NCI-H510A (cell line): ENCODE results near the gene TAS1R3.

Experiments used
- DNase-seq: peaks from one replicate; lab custom pipeline; 2025; lab: John Stamatoyannopoulos, UW

The TAS1R3 gene

GRCh38 chr1:1295154-1295923, 35.7 kb upstream of the TAS1R3 start:
- DNase-seq, result no peak

DNA sequence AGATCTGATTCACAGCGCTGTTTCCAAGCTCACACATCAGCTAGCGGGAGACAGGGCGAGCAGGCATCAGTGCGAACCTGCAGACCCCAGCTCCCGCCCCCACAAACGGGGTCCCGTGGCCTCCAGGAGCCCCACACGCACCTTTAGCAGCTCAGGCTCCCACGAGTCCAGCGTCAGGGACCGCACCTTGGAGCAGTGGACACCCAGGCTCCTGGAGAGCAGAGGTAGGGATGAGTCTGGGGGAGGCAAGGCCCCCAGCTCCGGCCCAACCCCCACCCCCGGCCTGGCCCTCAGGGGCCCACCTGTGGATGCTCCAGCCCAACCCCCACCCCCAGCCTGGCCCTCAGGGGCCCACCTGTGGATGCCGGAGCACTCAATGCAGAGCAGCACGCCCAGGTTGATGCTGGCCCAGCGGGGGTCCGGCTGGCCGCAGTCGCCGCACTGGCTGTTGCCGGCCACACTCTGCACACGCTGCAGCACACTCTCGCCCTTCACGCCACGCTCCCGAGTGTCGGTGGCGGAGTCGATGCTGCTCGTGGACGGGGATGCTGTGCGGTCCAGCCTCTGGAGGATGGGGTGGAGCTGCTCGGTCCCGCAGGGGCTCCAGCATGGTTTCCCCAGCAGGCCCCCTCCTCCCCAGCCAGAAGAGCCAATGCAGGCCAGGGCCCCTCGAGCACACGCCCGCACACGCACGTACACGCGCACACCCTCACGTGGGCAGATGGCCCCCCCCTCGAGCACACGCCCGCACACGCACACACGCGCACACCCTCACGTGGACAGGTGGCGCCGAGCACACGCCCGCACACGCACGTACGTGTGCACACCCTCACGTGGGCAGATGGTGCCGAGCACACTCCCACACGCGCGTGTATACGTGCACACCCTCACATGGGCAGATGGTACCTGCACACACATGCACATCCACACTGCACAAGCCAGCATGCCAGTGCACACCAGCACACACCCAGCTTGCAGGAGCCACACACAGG, 34.7 kb upstream of the TAS1R3 start:
- DNase-seq, result no peak

- no peak for DNase-seq
These were observed 33.2 kb upstream of the TAS1R3 start for GRCh38 chr1:1297802-1298424.

DNA sequence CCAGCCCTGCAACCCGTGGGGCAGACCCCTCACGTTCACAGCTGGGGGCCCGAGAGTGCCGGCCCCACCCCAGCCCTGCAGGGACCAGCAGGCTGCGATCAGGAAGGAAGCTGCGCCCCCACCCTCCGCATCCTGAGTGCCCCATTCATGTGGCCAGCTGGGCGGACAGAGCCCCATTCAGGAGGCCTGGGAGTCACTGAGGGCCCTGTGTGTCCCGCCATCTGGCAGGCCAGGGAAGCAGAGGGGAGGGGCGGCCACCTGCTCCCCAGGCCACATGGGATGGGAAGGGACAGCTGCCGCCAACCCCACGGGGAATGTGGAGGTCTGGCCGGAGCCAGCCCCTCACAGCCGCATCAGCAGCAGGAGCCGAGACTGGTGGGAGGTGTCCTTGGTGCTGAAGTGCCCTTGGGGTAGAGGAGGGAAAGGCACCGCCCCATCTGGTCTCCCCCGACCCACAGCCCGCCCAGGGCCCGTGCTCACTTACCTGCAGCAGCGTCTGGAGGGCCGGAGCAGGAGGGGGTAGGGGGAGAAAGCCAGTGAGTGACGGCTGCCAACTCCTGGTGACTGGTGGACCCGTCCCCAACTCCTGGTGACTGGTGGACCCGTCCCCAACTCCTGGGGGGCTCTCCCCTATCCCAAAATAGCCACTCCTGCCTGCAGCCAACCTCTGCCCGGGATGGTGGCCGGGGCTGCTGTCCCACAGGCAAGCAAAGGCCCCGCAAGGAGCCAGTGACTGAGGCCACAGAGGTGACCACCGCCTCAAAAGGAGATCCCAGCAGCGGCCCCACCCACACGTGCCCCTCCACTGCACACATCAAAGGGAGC, 32.0 kb upstream of the TAS1R3 start:
- no peak for DNase-seq

- peak; percentile 54 for DNase-seq
These were observed 31.3 kb upstream of the TAS1R3 start for GRCh38 chr1:1299686-1300351.

DNA sequence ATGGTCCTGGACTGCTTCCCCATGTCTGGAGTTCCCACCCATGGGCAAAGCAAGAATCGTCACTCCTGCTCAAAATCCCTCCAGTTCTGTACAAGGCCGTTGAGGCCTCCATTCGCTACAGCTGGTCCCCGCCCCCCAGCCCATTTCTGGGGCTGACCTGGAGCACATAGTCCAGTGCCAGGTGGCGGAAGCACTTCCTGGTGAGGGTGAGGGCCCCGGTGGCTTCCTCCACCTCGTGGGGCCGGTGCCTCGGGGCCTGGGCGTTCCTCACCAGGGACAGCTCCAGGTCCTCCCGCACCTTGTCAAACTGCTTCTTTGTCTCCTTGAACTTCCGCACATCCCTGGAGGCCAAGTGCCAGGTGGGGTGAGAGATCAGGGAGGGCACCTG, 30.7 kb upstream of the TAS1R3 start:
- DNase-seq, result no peak

- no peak for DNase-seq
These were observed 29.1 kb upstream of the TAS1R3 start for GRCh38 chr1:1302006-1302430.

DNA sequence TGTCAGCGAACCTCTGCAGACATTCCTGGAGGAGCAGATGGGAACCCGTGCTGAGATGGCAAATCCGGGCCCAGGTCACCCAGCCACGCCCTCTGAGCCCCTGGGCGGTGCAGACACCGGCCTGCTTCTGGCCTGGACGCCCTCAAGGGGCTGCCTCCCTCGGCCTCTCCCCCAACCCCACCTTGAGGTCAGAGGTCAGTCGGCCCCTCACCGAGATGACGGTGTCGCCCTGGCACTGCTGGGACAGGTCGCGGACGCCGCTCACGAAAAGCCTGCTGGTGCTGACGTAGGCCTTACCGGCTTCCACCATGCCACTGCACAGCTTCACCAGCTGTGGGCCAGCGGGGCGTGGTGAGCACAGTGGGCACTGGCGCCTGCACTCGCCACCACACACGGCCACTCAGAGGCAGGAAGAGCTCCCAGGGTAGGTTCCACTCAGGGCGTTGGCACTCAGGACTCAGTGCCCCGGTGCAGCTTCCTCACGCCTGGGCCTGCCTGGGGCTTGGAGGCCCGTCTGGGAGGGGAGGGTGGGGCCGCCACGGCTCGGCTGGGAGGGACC, 28.1 kb upstream of the TAS1R3 start:
- DNase-seq, result no peak

DNA sequence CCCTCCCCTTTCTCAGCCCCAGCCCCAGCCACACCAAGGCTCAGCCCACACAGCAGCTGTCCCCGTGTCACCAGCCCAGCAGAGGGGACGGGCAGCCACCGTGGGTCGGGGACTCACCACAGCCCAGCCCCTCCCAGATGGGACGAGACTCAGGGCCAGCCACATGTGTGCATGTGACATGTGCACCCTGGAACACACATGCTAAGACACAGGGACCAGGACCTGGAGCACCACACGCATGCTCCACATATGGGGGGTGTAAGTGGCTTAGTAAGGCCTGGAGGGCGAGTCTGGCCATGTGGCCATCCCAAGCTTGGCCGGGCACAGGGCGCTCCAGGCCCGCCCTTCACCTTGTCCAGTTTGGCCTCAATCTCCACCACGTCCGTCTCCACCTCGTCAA, 27.3 kb upstream of the TAS1R3 start:
- DNase-seq, result no peak

GRCh38 chr1:1304331-1305299, 26.5 kb upstream of the TAS1R3 start:
- DNase-seq, result peak; percentile 96

DNA sequence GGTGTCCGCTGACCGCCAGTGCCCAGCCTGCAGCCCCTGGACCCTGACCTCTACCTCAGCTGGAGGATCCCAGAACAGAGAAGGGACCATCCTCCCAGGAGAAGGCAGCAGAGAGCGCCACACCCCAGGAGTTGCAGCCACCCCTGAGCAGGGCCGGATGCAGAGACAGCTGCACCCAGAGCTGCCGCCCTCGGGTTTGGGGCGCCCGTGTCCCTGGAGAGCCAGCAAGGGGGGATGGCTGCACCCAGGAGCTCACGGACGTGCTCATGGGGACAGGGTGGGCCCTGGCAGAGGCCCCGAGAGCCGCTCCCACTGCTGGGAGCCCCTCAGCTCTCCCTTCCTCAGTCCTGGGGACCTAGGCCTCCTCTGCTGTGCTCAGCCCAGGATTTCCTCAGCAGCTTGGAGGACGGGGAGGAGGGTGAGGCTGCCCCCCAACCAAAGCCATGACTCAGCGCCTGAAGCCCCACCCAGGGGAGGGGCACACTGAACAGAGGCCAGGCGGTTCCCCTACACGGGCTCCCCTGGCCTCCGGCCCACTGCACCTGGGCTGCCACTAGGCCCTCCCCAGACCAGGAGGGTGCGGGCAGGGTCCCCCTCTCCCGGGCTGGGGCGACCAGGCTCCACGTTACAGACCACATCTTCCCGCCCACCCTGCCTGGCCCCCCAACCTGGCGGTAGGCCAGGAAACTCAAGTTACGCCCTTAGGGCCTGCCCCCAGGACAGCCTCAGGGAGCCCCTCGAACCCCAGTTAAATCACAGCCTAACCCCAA, 25.6 kb upstream of the TAS1R3 start:
- DNase-seq, result peak; percentile 82

- DNase-seq, result no peak
These were observed 24.9 kb upstream of the TAS1R3 start for GRCh38 chr1:1306070-1306660.

- DNase-seq, result no peak
These were observed 24.3 kb upstream of the TAS1R3 start for GRCh38 chr1:1306661-1307260.

DNA sequence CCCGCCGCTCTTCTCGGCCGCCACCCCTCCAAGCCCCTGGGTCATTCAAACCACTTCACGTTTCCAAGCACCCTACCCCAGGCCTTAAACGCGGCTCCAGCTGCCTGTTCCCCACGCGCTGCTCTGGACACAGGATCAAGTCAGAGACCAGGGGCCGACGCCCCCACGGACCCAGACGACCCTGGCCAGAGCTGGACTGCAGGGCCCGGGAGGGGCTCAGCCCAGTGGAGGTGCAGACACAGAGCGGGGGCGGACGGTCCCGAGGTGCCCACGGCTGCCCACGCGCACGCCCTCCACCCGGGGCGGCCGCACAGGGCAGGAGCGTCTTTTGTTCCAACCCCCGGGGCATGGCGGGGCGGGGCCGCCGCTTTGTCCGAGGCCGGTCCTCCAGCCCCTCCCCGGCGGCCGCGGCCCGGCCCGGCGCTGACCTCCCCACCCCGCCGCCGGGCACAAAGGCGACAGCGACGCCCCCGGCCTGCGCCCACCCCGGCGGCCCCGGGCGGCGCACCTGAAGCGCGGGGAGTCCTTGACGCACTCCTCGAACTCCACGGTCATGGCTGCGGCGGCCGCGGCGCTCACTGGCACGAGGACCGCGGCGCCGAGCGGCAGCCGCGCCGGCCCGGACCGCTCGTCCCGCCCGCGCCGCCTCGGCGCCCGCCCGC, 23.7 kb upstream of the TAS1R3 start:
- no peak for DNase-seq

GRCh38 chr1:1307923-1308755, 22.9 kb upstream of the TAS1R3 start, which contains the start of the genes ACAP3 and PUSL1:
TSS of gene ACAP3 (minus strand) at chr1:1307930. CDS start at chr1:1307815, 115 bp downstream.
TSS of gene PUSL1 (plus strand) at chr1:1308597. CDS start at chr1:1308644, 47 bp downstream.
- peak; percentile 98 for DNase-seq

GRCh38 chr1:1308756-1309250, 22.3 kb upstream of the TAS1R3 start:
- no peak for DNase-seq
